HG02840 (cell line): Measurements from ENCODE around the gene C2.
"Not testable (repeated sequence)": the region's sequence is repeated elsewhere in the genome, so short reads cannot be mapped to it uniquely, and the experiment has no call there.

Source experiments
- ATAC-seq: cut with Tn5 transposase; IDR thresholded peaks from one replicate; pipeline ENCODE4 v1.9.1; 2021; ENCODE audit warnings: mild to moderate bottlenecking, moderate library complexity, moderate number of reproducible peaks; ENCODE audit not compliant: unreplicated experiment, low FRiP score

C2 gene

GRCh38 chr6:31920811-31921210, 6.7 kb upstream of the C2 start:
- ATAC-seq: no peak

- ATAC-seq: no peak
Measured at GRCh38 chr6:31922942-31923341, 4.6 kb upstream of the C2 start.

- ATAC-seq: no peak
Measured at GRCh38 chr6:31927863-31928671, 550 bp downstream of the C2 start.

- ATAC-seq: no peak
Measured at GRCh38 chr6:31928672-31928939, 1.1 kb downstream of the C2 start.

- ATAC-seq: no peak
Measured at GRCh38 chr6:31930962-31931361, 3.4 kb downstream of the C2 start.

- not testable (repeated sequence) for ATAC-seq
Measured at GRCh38 chr6:31932137-31932536, 4.6 kb downstream of the C2 start.

- no peak for ATAC-seq
Measured at GRCh38 chr6:31933537-31933936, 6.0 kb downstream of the C2 start.

- ATAC-seq: no peak
Measured at GRCh38 chr6:31935021-31935420, 7.5 kb downstream of the C2 start.

GRCh38 chr6:31935823-31936222, 8.3 kb downstream of the C2 start:
- ATAC-seq: no peak

GRCh38 chr6:31940256-31940664, 12.7 kb downstream of the C2 start:
- no peak for ATAC-seq

- no peak for ATAC-seq
Measured at GRCh38 chr6:31943742-31944141, 16.2 kb downstream of the C2 start.

GRCh38 chr6:31945154-31945506, 17.6 kb downstream of the C2 start:
- no peak for ATAC-seq

GRCh38 chr6:31945507-31946369, 18.2 kb downstream of the C2 start, which contains the start of gene CFB:
Gene CFB (plus strand): TSS chr6:31946095. CDS start chr6:31946222, 127 bp downstream.
- no peak for ATAC-seq

GRCh38 chr6:31946370-31946885, 18.9 kb downstream of the C2 start:
- ATAC-seq: no peak

- ATAC-seq: no peak
Measured at GRCh38 chr6:31947070-31947675, 19.7 kb downstream of the C2 start.

GRCh38 chr6:31947864-31948263, 20.3 kb downstream of the C2 start:
- ATAC-seq: no peak

GRCh38 chr6:31948306-31948705, 20.8 kb downstream of the C2 start:
- no peak for ATAC-seq

- no peak for ATAC-seq
Measured at GRCh38 chr6:31948753-31949413, 21.4 kb downstream of the C2 start.

GRCh38 chr6:31949926-31950548, 22.5 kb downstream of the C2 start:
- no peak for ATAC-seq

- ATAC-seq: no peak
Measured at GRCh38 chr6:31952140-31952805, 24.8 kb downstream of the C2 start.
